ENCODE results near the gene CLTC.

The CLTC gene

GRCh38 chr17:59684967-59685366 lies 65.3 kb downstream of the CLTC start:
- DNase-seq = no peak

- DNase-seq = no peak
Measured at GRCh38 chr17:59688008-59688407, 68.3 kb downstream of the CLTC start.

- DNase-seq = no peak
Measured at GRCh38 chr17:59688496-59688895, 68.8 kb downstream of the CLTC start.

GRCh38 chr17:59693582-59693981 lies 73.9 kb downstream of the CLTC start:
- DNase-seq = no peak

GRCh38 chr17:59694344-59694743 lies 74.6 kb downstream of the CLTC start:
- DNase-seq = no peak

GRCh38 chr17:59695945-59696681 lies 76.4 kb downstream of the CLTC start:
- peak in 1 of 2 experiments; percentile 26 for DNase-seq

- DNase-seq = no peak
Measured at GRCh38 chr17:59696682-59697277, 77.1 kb downstream of the CLTC start.

GRCh38 chr17:59698143-59698542 lies 78.4 kb downstream of the CLTC start:
- DNase-seq = no peak

- DNase-seq = no peak
Measured at GRCh38 chr17:59699218-59699617, 79.5 kb downstream of the CLTC start.

GRCh38 chr17:59699786-59700185 lies 80.1 kb downstream of the CLTC start:
- no peak for DNase-seq

- no peak for DNase-seq
Measured at GRCh38 chr17:59702304-59702703, 82.6 kb downstream of the CLTC start.

- peak; percentile 100 for DNase-seq
Measured at GRCh38 chr17:59707149-59707970, 87.7 kb downstream of the CLTC start, which contains the start of the genes PTRH2 and VMP1. Gene PTRH2 (minus strand): TSS chr17:59707430. CDS start chr17:59697978, 9,452 bp downstream. Gene VMP1 (plus strand): TSS chr17:59707654. CDS start chr17:59731447, 23,793 bp downstream.

- no peak for DNase-seq
Measured at GRCh38 chr17:59707971-59708430, 88.3 kb downstream of the CLTC start.

- DNase-seq = no peak
Measured at GRCh38 chr17:59711936-59712335, 92.2 kb downstream of the CLTC start.

GRCh38 chr17:59712862-59713261 lies 93.2 kb downstream of the CLTC start:
- DNase-seq = no peak

GRCh38 chr17:59714255-59714654 lies 94.6 kb downstream of the CLTC start:
- DNase-seq = no peak

GRCh38 chr17:59716427-59716826 lies 96.7 kb downstream of the CLTC start:
- DNase-seq = no peak

- no peak for DNase-seq
Measured at GRCh38 chr17:59719526-59719925, 99.8 kb downstream of the CLTC start.

- DNase-seq = no peak
Measured at GRCh38 chr17:59722623-59723022, 102.9 kb downstream of the CLTC start.

GRCh38 chr17:59723041-59723440 lies 103.3 kb downstream of the CLTC start:
- no peak for DNase-seq

- no peak for DNase-seq
Measured at GRCh38 chr17:59723607-59724006, 103.9 kb downstream of the CLTC start.

GRCh38 chr17:59725691-59726090 lies 106.0 kb downstream of the CLTC start:
- no peak for DNase-seq

GRCh38 chr17:59727817-59728533 lies 108.3 kb downstream of the CLTC start:
- no peak for DNase-seq

All from NCI-H1930 (cell line).